PFSK-1 (cell line): ENCODE results near the gene ADCY2.

Experiments used
- FOXP2 ChIP-seq: optimal IDR thresholded peaks from 2 replicates; pipeline ENCODE3; 2011; ENCODE audit warnings: borderline replicate concordance, control low read depth, inconsistent platforms; ENCODE audit not compliant: insufficient read depth; ENCODE audit errors: extremely low read length, extremely low read depth
- POLR2AphosphoS5 ChIP-seq: IDR thresholded peaks from 2 replicates; pipeline ENCODE4 v1.6.1; 2012; ENCODE audit warnings: low read depth, mild to moderate bottlenecking, control low read depth, low read length, moderate library complexity
- REST ChIP-seq, 2 experiments: IDR thresholded peaks; 2 replicates each; pipeline versions ENCODE4 v1.6.1 to v1.8.0; 2011 to 2012; ENCODE audit warnings: low read depth in 2 of 2, low read length in 2 of 2, control low read depth in 1 of 2, inconsistent platforms in 1 of 2, mild to moderate bottlenecking in 1 of 2, moderate library complexity in 1 of 2; ENCODE audit not compliant: insufficient read depth in 1 of 2
- SIN3A ChIP-seq: IDR thresholded peaks from 2 replicates; pipeline ENCODE4 v1.6.1; 2012; ENCODE audit warnings: mild to moderate bottlenecking, low read length, moderate library complexity, borderline replicate concordance; ENCODE audit not compliant: insufficient read depth
- TAF1 ChIP-seq: IDR thresholded peaks from 2 replicates; pipeline ENCODE4 v1.6.1; 2012; ENCODE audit warnings: low read length, control low read depth, borderline replicate concordance; ENCODE audit not compliant: insufficient read depth

Gene ADCY2

DNA sequence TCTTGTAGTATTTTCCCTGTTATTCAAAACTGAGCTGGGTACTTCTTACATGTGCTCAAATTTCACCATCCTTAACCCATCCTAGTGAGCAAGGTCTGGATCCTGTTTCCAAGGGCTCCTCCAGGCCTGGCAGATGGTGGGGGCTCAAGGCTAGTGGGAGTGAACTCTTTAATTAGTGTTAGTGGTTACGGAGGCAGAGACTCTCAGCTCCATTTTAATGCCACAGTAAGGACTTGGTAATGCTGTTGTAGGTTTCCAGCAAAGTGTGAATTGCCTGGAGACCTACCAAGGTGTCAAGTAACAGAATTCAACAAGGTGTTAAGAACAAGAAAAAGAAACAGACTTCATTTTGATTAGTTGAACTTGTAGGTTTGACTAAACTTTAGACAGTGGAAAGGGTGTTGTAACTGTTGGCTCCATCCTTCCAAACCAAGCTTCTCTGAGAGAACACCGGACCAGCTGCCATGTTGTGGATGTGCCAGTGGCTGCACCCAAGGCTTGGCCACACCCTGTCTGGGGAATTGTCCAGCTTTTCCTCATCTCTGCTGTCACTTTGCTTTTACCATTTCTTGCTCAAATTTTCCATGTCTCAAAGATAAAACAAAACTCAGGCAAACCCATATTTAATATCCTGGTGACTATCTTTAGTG is 98.7 kb downstream of the ADCY2 start:
- TF ChIP-seq REST (IDR thresholded peaks at IDR 0.05; ENCODE audit: insufficient read depth in 1 of 2, low read depth in 2 of 2, low read length in 2 of 2): no peak
- no peak for TF ChIP-seq SIN3A
- TF ChIP-seq POLR2AphosphoS5: no peak
- TF ChIP-seq FOXP2: no peak
- TF ChIP-seq TAF1: no peak

GRCh38 chr5:7495131-7495517 is 99.2 kb downstream of the ADCY2 start:
- TF ChIP-seq TAF1 (no peak), FOXP2 (no peak), REST (IDR thresholded peaks at IDR 0.05; ENCODE audit: insufficient read depth in 1 of 2, low read depth in 2 of 2, low read length in 2 of 2) (no peak)

DNA sequence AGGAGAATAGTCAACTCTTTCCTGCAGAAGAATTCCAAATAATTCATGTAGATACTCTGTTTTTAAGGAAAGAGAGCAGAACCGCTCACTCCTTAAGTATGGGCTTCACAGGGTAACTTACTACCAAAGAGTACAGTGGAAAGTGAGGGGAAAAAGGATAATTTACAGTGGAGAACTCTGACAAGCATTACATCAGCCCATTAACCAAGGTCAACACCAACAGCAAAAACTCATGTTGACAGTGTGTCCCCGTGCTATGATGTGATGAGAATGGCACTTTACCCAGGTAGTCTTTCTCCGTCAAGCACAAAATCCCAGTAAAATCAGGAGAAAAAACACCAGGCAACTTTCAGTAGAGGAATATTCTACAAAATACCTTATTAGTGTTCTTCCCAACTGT is 104.3 kb downstream of the ADCY2 start:
- TF ChIP-seq POLR2AphosphoS5 (no peak), FOXP2 (no peak), SIN3A (no peak), TAF1 (no peak), REST (IDR thresholded peaks at IDR 0.05; ENCODE audit: insufficient read depth in 1 of 2, low read depth in 2 of 2, low read length in 2 of 2) (no peak)

GRCh38 chr5:7501061-7501460 is 105.1 kb downstream of the ADCY2 start:
- TF ChIP-seq FOXP2 (no peak), TAF1 (no peak), SIN3A (no peak), POLR2AphosphoS5 (no peak), REST (IDR thresholded peaks at IDR 0.05; ENCODE audit: insufficient read depth in 1 of 2, low read depth in 2 of 2, low read length in 2 of 2) (no peak)

DNA sequence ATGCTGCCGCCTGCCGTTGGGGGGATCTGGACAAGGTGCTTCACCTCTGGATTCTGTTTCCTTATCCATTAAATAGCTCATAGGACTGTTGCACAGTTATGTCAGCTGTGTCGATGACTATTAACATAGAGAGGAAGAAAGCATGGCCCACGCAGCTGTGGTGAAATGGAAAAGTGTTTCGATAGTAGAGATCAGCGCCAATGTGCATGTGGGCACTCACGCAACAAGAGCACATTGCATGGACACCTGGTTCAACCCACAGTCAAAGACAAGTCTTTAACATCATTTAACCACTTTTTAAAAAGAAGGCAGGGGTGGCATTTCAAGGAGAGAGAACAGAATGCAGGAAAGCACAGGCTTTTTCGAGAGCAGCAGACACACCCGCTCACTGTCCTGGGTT is 107.6 kb downstream of the ADCY2 start:
- TF ChIP-seq SIN3A (no peak), TAF1 (no peak)
